ELR (cell line): ENCODE data around the gene ATG7.
"Not testable (repeated sequence)": the region's sequence is repeated elsewhere in the genome, so short reads cannot be mapped to it uniquely, and the experiment has no call there.

Experiments used
- DNase-seq: peaks from one replicate; pipeline ENCODE4 v3.0.0-alpha.2; 2015; ENCODE audit warnings: low read depth

The ATG7 gene

GRCh38 chr3:11465744-11466616, 193.8 kb downstream of the ATG7 start:
- no peak for DNase-seq

- no peak for DNase-seq
These were observed 195.7 kb downstream of the ATG7 start for GRCh38 chr3:11467875-11468274.

DNA sequence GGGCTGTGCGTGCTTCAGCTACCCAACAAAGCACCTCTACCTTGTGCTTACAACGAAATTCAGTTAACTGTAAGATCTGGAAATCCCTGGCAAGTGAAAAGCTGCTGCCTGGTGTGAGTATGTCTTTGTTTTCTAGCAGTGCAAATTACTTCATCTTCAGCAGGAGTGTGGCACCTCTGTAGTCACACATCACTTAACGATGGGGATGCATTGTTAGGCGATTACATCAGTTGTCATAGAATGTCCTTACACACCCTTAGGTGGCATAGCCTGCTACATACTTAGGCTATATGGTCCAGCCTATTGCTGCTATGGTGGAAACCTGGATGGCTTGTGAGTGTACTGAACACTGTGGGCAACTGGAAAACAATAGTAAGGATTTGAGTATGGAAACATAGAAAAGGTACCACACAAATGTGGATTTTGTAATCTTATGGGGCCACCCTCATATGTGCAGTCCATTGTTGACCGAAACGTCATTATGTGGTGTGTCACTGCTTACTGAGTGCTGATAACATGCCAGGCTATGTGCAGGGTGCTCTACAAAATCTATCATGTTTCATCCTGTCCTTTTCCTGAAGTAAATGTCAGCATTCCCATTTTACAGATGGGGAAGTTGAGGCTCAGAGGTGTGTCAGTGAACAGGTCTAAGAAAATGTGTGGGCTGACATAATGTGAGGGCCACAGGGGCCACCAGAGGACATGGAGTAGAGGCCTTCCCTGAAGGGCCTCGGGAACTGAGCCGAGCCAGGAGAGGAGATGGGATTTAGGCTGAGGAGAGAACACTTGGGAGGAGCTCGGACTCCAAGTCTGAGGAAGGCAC, 198.0 kb downstream of the ATG7 start:
- DNase-seq, result no peak

DNA sequence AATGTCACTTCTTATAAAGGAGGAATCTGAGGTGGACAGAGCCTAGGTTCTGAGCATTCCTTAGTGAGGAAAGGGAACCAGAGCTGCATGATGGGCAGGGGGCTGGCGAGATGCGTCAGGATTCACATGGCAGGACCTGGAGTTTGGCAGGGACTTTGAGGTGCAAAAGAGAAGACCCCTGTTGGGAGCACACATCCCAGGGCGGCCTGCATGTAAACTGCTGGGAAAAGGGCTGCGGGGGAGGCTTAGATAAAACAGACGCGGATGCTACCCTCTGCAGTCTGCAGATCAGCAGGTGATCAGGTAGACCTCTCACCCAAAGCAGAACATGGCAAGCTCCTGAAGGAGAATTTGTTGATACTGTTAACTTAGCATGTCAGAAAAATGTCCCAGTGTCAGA, 203.1 kb downstream of the ATG7 start:
- no peak for DNase-seq

DNA sequence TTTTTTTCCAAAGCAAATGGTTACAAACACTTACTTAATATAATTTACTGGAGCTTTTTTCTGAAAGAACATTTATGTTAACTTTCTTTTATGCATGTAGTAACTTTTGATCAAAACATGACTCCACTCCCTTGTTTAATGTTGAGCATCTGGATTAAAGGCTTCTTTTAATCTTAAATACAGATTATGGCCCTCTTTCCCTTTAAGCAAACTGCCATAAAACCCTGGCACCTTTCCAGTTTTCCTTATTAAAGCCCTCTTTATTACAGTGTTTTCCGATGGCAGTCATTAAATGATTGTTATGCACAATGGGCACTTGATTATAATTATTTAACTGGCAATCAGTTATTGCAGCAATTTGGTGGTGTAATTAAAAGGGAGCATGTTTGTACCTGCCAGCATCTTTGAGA, 204.5 kb downstream of the ATG7 start:
- peak; percentile 24 for DNase-seq

GRCh38 chr3:11477407-11477911, 205.3 kb downstream of the ATG7 start:
- peak; percentile 86 for DNase-seq

DNA sequence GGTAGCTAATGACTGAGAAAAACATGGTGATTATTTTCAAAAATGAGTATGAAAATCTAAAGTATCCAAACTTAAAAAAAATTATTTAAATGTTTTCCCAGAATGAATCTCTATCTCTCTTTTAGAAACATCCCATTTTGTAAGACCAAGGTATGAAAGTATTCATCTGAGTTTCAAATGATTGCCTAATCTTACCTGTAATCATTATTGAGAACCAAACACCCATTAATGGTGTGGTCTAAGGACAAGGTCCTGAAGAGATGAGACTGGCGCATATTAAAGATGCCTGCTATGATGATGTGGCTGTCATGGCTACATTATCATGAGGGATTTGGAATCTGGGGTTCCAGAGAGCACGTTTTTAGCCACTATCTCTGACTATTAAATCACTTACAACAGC, 206.0 kb downstream of the ATG7 start:
- no peak for DNase-seq

DNA sequence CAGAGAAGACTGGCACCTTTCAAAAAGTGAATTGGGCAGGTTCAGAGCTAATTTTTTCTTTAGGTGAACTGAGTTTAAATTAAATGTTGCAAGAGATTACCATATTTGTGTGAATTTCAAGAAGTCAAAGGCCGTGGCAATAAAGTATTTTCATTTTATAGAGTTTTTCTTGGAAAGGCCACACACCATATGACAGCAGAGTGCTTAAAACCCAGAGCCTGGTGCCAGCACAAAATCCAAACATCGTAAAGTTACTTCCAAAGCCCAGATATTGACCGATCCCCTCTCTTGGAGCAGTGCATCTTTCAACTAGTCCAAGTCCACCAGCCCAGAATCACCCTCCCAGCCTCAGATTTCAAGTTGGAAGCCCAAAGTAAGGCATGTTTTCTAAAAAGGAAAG, 207.0 kb downstream of the ATG7 start:
- DNase-seq, result no peak

- DNase-seq, result no peak
These were observed 208.6 kb downstream of the ATG7 start for GRCh38 chr3:11480663-11481298.

DNA sequence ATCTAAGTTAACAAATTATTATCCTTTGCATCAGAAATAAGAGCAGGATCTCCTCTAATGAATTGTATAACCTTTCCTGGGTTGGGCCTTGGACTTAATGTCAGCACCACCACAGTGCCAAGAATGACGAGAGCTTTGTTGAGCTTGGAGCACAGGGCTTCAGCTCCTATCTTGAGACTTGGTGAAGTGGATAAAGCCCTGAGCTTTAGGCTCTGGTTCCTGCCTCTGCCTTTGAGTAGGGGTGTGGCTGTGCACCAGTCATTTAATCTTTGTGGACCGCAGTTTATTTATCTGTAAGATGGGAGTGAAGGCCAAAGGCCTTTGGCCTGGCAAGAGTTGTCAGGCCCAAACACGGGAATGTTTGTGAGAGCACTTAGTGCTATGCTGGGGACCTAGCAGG, 209.4 kb downstream of the ATG7 start:
- DNase-seq, result no peak

DNA sequence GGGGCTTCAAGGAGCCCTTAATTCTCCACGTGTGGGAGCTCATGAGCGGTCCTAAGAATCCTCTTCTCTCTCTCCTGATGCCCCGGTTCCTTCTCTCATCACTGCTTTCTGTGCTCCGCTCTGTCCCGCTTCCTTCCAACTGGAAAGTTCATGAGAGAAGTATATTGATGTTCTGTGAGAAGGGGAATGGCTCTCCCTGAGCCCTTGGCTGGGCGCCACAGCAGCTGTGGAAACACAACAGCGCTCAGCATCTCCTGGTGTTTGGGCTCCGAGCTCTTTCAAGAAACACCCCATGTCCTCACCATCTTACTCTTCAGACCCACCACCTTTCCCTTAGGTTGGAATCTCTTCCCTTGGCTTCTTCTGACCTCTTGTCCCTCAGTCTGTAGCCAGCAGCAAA, 209.8 kb downstream of the ATG7 start:
- DNase-seq, result no peak

DNA sequence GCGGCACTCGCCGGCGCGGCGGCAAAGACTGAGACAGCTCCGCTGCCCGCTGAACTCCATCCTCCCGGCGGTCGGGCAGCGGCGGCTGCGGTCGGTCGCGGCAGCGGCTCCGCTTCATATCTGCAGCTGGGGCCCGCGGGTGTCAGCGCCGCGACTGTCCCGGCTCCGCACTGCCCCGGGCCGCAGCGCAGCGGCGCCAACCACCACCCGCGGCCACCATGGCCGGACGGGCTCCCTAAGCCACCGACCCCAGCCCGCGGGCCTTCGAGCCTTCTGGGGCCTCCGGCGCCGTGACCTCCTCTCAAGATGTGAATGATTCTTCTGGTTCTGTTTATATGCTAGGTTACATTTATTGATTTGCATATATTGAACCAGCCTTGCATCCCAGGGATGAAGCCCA, 216.2 kb downstream of the ATG7 start:
- DNase-seq, result not testable (repeated sequence)

GRCh38 chr3:11494131-11494916, 222.1 kb downstream of the ATG7 start:
- peak; percentile 48 for DNase-seq

GRCh38 chr3:11495948-11496557, 223.9 kb downstream of the ATG7 start:
- no peak for DNase-seq

- no peak for DNase-seq
These were observed 226.0 kb downstream of the ATG7 start for GRCh38 chr3:11498177-11498576.

GRCh38 chr3:11498646-11499045, 226.4 kb downstream of the ATG7 start:
- DNase-seq, result peak; percentile 66

DNA sequence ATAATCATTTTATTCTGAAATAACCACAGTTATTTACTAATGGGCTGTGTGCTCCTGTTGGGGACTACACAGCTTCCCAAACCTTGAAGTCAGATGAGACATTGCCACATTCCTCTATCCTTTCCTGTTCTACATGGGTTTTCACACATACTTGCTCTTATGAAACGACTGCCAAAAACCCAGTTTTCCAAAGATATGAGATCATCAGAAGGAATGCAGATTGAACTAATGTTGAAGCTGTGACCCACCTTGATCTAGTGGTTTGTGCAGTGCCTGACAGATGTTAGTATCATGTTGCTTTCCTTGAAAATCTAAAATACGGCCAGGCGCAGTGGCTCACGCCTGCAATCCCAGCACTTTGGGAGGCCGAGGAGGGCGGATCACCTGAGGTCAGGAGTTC, 226.9 kb downstream of the ATG7 start:
- DNase-seq, result peak; percentile 91

GRCh38 chr3:11502413-11502812, 230.2 kb downstream of the ATG7 start:
- DNase-seq, result not testable (repeated sequence)

DNA sequence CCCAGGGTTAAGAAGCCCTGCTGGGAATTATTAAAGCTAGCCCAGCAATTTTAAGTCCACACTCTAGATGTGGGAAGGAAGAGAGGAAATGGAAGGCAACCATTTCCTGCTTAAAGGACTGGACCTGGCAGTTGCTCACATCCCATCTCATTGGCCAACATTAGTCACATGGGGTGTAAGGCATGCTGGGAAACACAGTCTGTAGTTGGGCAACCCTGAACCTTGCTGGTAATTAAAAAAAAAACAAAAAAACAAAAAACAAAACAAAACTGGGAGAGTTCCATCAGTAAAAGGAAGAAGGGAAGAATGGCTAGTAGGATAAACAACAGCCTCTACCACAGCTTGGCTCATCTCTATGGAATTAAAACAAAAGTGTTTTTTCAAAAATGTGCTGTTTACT, 235.5 kb downstream of the ATG7 start:
- DNase-seq, result peak; percentile 36

DNA sequence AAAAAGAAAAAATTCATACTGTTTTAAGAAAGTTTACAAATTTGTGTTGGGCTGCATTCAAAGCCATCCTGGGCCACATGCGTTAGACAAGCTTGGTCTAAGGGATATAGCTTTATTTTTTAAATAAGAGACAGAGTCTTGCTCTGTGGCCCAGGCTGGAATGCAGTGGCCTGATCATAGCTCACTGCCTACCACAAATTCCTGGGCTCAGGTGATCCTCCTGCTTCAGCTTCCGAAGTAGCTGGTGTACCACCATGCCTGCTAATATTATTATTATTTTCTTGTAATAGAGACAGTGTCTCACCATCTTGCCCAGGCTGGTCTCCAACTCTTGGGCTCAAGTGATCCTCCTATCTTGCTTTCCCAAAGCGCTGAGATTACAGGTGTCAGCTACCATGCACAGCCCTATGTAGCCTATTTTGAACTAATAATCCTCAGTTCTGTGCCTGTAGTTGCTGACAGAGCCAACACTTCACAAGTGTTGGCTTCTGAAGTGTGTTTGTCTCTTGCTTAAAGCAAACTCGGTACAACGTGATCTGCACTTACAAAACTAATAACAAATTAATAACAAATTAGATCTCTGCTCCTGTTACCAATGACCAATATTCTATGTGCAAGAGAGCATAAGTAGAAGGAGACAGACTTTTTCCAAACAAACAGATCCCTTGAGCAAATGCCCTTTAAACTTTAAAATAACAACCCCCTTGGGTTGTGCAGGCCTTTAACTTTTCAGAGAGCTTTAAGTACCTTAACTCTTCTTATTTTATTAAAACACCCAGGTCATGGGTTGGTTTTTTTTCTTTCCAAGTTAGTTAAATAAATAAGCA, 236.4 kb downstream of the ATG7 start:
- no peak for DNase-seq
